A549 (cell line): Measurements from ENCODE around the gene PVRIG. TPM values are rescaled to one million over a fixed set of nuclear protein-coding genes. Genes with fewer than 3 reads are reported as not detected.
A peak's percentile ranks its signal among the peaks of the same experiment; 100 is the strongest.
"Not testable (repeated sequence)": the region's sequence is repeated elsewhere in the genome, so short reads cannot be mapped to it uniquely, and the experiment has no call there.

Experiments used
- ATAC-seq, 2 experiments: fragments of 200-7000 bp in 1 of 2; fragments of >200 bp in 1 of 2; cut with Nextera tagmentation in 1 of 2; cut with Tn5 transposase in 1 of 2; 3 replicates each; pipeline versions ENCODE4 v1.8.0 to v1.9.1; 2018 to 2020; ENCODE audit warnings: mild to moderate bottlenecking in 1 of 2, moderate library complexity in 1 of 2
- CTCF ChIA-PET: fragments of 300-600 bp; sonication (Branson Sonifier 250); formaldehyde crosslinking; extraction: SDS; loops from one replicate; lab custom pipeline; 2021; ENCODE audit warnings: antibody characterized with exemption, inconsistent platforms; lab: Yijun Ruan, JAX
- POLR2A ChIA-PET: fragments of 350-600 bp; formaldehyde crosslinking; extraction: SDS; loops from one replicate; lab custom pipeline; 2021; ENCODE audit warnings: antibody characterized with exemption, inconsistent platforms; lab: Yijun Ruan, JAX
- DNase-seq, 2 experiments: peaks; one replicate each; pipeline versions ENCODE4 v3.0.0 to v3.0.0-alpha.2; 2011 to 2016; ENCODE audit warnings: low read depth in 1 of 2, low spot score in 1 of 2
- FAIRE-seq: peaks from 2 replicates; lab custom pipeline; 2011; peaks lifted over from hg19 to GRCh38; lab: Jason Lieb, UNC
- H3K27ac ChIP-seq, 2 experiments: fragments of >200 bp; sonication (Bioruptor Twin); formaldehyde crosslinking; 3 replicates each; pipeline ENCODE4 v1.5.1; 2016 to 2017
- H3K4me1 ChIP-seq: fragments of >200 bp; sonication (Bioruptor Twin); formaldehyde crosslinking; 3 replicates; pipeline ENCODE4 v1.6.1; 2016
- H3K4me2 ChIP-seq: fragments of >200 bp; sonication (Bioruptor Twin); formaldehyde crosslinking; 3 replicates; pipeline ENCODE4 v1.6.1; 2016
- H3K4me3 ChIP-seq: fragments of >200 bp; sonication (Bioruptor Twin); formaldehyde crosslinking; 3 replicates; pipeline ENCODE4 v1.5.1; 2016
- H3K9me3 ChIP-seq: fragments of >200 bp; sonication (Bioruptor Twin); formaldehyde crosslinking; 3 replicates; pipeline ENCODE4 v1.6.1; 2016
- ATOH8 ChIP-seq: fragments of 250-450 bp; sonication (Bioruptor Pico); IDR thresholded peaks from 2 replicates; pipeline ENCODE4 v1.5.0; 2020; ENCODE audit warnings: low read depth, mild to moderate bottlenecking, moderate library complexity
- BHLHE40 ChIP-seq: IDR thresholded peaks from 2 replicates; pipeline ENCODE4 v1.6.1; 2012; ENCODE audit warnings: low read depth, low read length, inconsistent platforms
- CEBPB ChIP-seq, 2 experiments: fragments of >200 bp in 1 of 2; sonication (Bioruptor Twin) in 1 of 2; formaldehyde crosslinking in 1 of 2; IDR thresholded peaks; 2 replicates each; pipeline ENCODE4 v1.6.1; 2012 to 2016
- CHD2 ChIP-seq: fragments of 150-350 bp; IDR thresholded peaks from 2 replicates; pipeline ENCODE4 v1.6.1; 2014; ENCODE audit warnings: low read length; ENCODE audit not compliant: partially characterized antibody
- CHD4 ChIP-seq: fragments of 200-600 bp; sonication (generic); IDR thresholded peaks from 2 replicates; pipeline ENCODE4 v1.6.1; 2016; ENCODE audit warnings: antibody characterized with exemption, mild to moderate bottlenecking, borderline replicate concordance
- CTCF ChIP-seq: fragments of >200 bp; sonication (Bioruptor Twin); formaldehyde crosslinking; IDR thresholded peaks from 3 replicates; pipeline ENCODE4 v1.5.1; 2016
- E2F6 ChIP-seq: IDR thresholded peaks from 2 replicates; pipeline ENCODE4 v1.6.1; 2012; ENCODE audit warnings: low read depth, borderline replicate concordance
- ESRRA ChIP-seq: fragments of 150-350 bp; IDR thresholded peaks from 2 replicates; pipeline ENCODE4 v1.6.1; 2014; ENCODE audit warnings: mild to moderate bottlenecking, low read length, borderline replicate concordance
- GATA3 ChIP-seq: IDR thresholded peaks from 2 replicates; pipeline ENCODE4 v1.6.1; 2012; ENCODE audit warnings: borderline replicate concordance
- HES2 ChIP-seq: fragments of >200 bp; sonication (Bioruptor Twin); formaldehyde crosslinking; IDR thresholded peaks from 2 replicates; pipeline ENCODE4 v1.6.1; 2016
- HOXB5 ChIP-seq: fragments of 250-450 bp; sonication (Bioruptor Pico); IDR thresholded peaks from 2 replicates; pipeline ENCODE4 v1.5.0; 2020; ENCODE audit warnings: mild to moderate bottlenecking, moderate library complexity
- KDM1A ChIP-seq: fragments of 200-600 bp; sonication (generic); IDR thresholded peaks from 2 replicates; pipeline ENCODE4 v1.6.1; 2016; ENCODE audit warnings: low read depth, mild to moderate bottlenecking
- KDM5A ChIP-seq: fragments of 200-600 bp; sonication (generic); IDR thresholded peaks from 2 replicates; pipeline ENCODE4 v1.6.1; 2016; ENCODE audit warnings: antibody characterized with exemption, mild to moderate bottlenecking
- MAFK ChIP-seq: fragments of 450-650 bp; IDR thresholded peaks from 2 replicates; pipeline ENCODE4 v1.6.1; 2014; ENCODE audit not compliant: partially characterized antibody
- MYC ChIP-seq: IDR thresholded peaks from 2 replicates; pipeline ENCODE4 v1.6.1; 2012; ENCODE audit warnings: mild to moderate bottlenecking, inconsistent platforms, low read length, improper control_type of control experiment, borderline replicate concordance
- RAD21 ChIP-seq, 2 experiments: fragments of >200 bp in 1 of 2; sonication (Bioruptor Twin) in 1 of 2; formaldehyde crosslinking in 1 of 2; IDR thresholded peaks in 1 of 2; conservative IDR thresholded peaks in 1 of 2; 2 replicates in 1 of 2; 3 replicates in 1 of 2; pipeline ENCODE4 v1.6.1; 2012 to 2018; ENCODE audit warnings: inconsistent platforms in 1 of 2
- RCOR1 ChIP-seq: fragments of 150-350 bp; IDR thresholded peaks from 2 replicates; pipeline ENCODE4 v1.6.1; 2014; ENCODE audit warnings: antibody characterized with exemption, low read length, low read depth
- RFX5 ChIP-seq: fragments of 450-650 bp; IDR thresholded peaks from 2 replicates; pipeline ENCODE4 v1.7.1; 2014; ENCODE audit warnings: antibody characterized with exemption, mild to moderate bottlenecking, moderate library complexity
- RNF2 ChIP-seq: fragments of 200-600 bp; sonication (generic); IDR thresholded peaks from 2 replicates; pipeline ENCODE4 v1.6.1; 2016; ENCODE audit warnings: low read depth, mild to moderate bottlenecking, antibody characterized with exemption, moderate library complexity, borderline replicate concordance
- SMC3 ChIP-seq: fragments of >200 bp; sonication (Bioruptor Twin); formaldehyde crosslinking; IDR thresholded peaks from 3 replicates; pipeline ENCODE4 v1.6.1; 2018; ENCODE audit warnings: inconsistent platforms
- TP53 ChIP-seq: fragments of 250-450 bp; sonication (Bioruptor Pico); IDR thresholded peaks from 2 replicates; pipeline ENCODE4 v1.5.0; 2021; ENCODE audit warnings: mild to moderate bottlenecking, moderate library complexity
- USF2 ChIP-seq: fragments of 450-650 bp; IDR thresholded peaks from 2 replicates; pipeline ENCODE4 v1.6.1; 2014; ENCODE audit warnings: antibody characterized with exemption
- ZFP36 ChIP-seq: fragments of 450-650 bp; IDR thresholded peaks from 2 replicates; pipeline ENCODE4 v1.6.1; 2014; ENCODE audit warnings: borderline replicate concordance; ENCODE audit not compliant: partially characterized antibody
- WGBS: methylation state at CpG from one replicate; pipeline ENCODE4 v1.1.6; 2017; ENCODE audit errors: missing lambda C conversion rate; 5-methylcytosine and 5-hydroxymethylcytosine counted together
- polyA plus RNA-seq, 4 experiments: library from polyadenylated mRNA; depleted of rRNA in 3 of 4; stranded (reverse); fragments of >200 nt; fragmentation: RNase III in 1 of 4; extraction: RNeasy Plus Mini Kit Qiagen cat#74134 plus additional on column Dnase treatment in 1 of 4; gene quantifications; 2 replicates in 3 of 4; 3 replicates in 1 of 4; pipeline ENCODE4 v1.2.3, GENCODE V29; 2011 to 2017

The PVRIG gene
- polyA plus RNA-seq, 2 of the 4 experiments (the other 2 are of a cell fraction), result not detected

GRCh38 chr7:100190048-100190711 is 29.6 kb upstream of the PVRIG start:
- peak overlapping the region; percentile 62 to 63; a peak in 3 of 6 replicates for H3K27ac ChIP-seq
- DNase-seq (peak; percentile 58 to 60), FAIRE-seq (peak; percentile 77)

GRCh38 chr7:100191775-100192174 is 28.0 kb upstream of the PVRIG start:
- TF ChIP-seq CHD2, result no peak
- no peak for TF ChIP-seq HES2
- TF ChIP-seq HOXB5 (CRISPR knock-in tag), result no peak
- no peak for TF ChIP-seq USF2
- TF ChIP-seq E2F6, result no peak
- TF ChIP-seq RCOR1, result no peak
- TF ChIP-seq RFX5, result no peak
- TF ChIP-seq RNF2, result no peak
- TF ChIP-seq GATA3, result no peak
- no peak for TF ChIP-seq MYC
- no peak for TF ChIP-seq KDM1A
- no peak for TF ChIP-seq MAFK
- TF ChIP-seq ESRRA, result no peak
- TF ChIP-seq KDM5A, result no peak
- TF ChIP-seq TP53 (CRISPR knock-in tag), result no peak
- no peak for TF ChIP-seq RAD21 (conservative IDR thresholded peaks at IDR 0.05 in 1 of 2, IDR thresholded peaks at IDR 0.05 in 1 of 2)
- no peak for TF ChIP-seq ATOH8 (CRISPR knock-in tag)
- TF ChIP-seq BHLHE40, result no peak
- TF ChIP-seq, all 56 proteins: peak for 0
- Histone ChIP-seq H3K4me1 (peaks cover 4% of the 10 kb centered on the region; the same call in 2 of the 3 replicates), H3K4me2 (no peak overlapping the region), H3K9me3 (no peaks in the 10 kb centered on the region), H3K27ac (no peak overlapping the region), H3K4me3 (no peak overlapping the region)
- ATAC-seq (no peak), FAIRE-seq (no peak), DNase-seq (no peak)
- WGBS, result 71% methylated on average over 2 of the region's 2 CpGs
- CTCF ChIA-PET, result interaction anchor here (2.7 kb wide), 1 partner anchor 59 kb away, joined by 14 read pairs; no protein-coding TSS in a partner anchor
- POLR2A ChIA-PET, result no interaction called here

More at GRCh38 chr7:100190048-100190711, 29.6 kb upstream of the PVRIG start:
- CTCF ChIA-PET, result interaction anchor here (0.6 to 3.9 kb wide), 21 partner anchors 11 to 222 kb away, joined by 3 to 29 read pairs (median 5); partner anchors contain the start of genes GPC2, PVRIG and STAG3
- ATAC-seq, result peak; percentile 84 to 89
- no peaks in the 10 kb centered on the region for H3K9me3 ChIP-seq
- no peak overlapping the region for H3K4me3 ChIP-seq
- WGBS, result 37% methylated on average over 4 of the region's 4 CpGs
- H3K4me1 ChIP-seq, result peaks cover 4% of the 10 kb centered on the region; the same call in 2 of the 3 replicates
- POLR2A ChIA-PET, result interaction anchor here (1.0 kb wide), 1 partner anchor 239 kb away, joined by 3 read pairs; the partner anchor contains the start of gene ZCWPW1
- H3K4me2 ChIP-seq, result peak overlapping the region; percentile 38; the same call in 2 of the 3 replicates
- TF ChIP-seq SMC3 (peak; percentile 55), CHD4 (no peak), CTCF (peak; percentile 63), GATA3 (no peak), CHD2 (no peak), RAD21 (conservative IDR thresholded peaks at IDR 0.05 in 1 of 2, IDR thresholded peaks at IDR 0.05 in 1 of 2) (peak; percentile 54 to 62; a peak in 4 of 5 replicates), CEBPB (IDR thresholded peaks at IDR 0.05) (peak in 1 of 2 experiments; percentile 59; a peak in 1 of 4 replicates), RCOR1 (no peak), ZFP36 (no peak)

- FAIRE-seq, H3K4me1 ChIP-seq, ATAC-seq, H3K4me2 ChIP-seq, H3K9me3 ChIP-seq, H3K4me3 ChIP-seq, DNase-seq, POLR2A ChIA-PET, H3K27ac ChIP-seq: not testable (repeated sequence)
- CTCF ChIA-PET, result interaction anchor here (2.7 kb wide), 1 partner anchor 59 kb away, joined by 14 read pairs; no protein-coding TSS in a partner anchor
- 91% methylated on average over 6 of the region's 6 CpGs for WGBS
These were observed 27.4 kb upstream of the PVRIG start for GRCh38 chr7:100192281-100192862.
